ENCODE results near the gene PIK3R1.

PIK3R1 gene

DNA sequence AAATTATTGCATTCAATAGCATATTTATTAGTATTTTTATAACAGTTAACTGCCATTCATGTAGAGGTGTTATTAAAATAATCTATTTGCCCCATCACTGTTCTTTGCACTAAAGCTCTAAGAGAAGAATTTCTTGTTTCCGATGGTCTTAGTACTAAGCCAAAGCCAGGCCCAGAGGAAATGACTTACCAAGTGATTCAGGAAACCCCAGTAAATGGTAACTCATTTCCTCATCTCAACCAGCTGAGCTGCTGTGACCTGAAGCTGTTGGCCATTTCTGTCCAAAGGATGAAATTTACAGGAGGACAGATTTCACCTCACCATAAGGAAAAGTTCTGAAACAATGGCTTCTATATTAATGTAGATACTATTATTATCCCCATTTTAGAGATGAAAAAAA lies 117.0 kb downstream of the PIK3R1 start:
- no peak for DNase-seq

DNA sequence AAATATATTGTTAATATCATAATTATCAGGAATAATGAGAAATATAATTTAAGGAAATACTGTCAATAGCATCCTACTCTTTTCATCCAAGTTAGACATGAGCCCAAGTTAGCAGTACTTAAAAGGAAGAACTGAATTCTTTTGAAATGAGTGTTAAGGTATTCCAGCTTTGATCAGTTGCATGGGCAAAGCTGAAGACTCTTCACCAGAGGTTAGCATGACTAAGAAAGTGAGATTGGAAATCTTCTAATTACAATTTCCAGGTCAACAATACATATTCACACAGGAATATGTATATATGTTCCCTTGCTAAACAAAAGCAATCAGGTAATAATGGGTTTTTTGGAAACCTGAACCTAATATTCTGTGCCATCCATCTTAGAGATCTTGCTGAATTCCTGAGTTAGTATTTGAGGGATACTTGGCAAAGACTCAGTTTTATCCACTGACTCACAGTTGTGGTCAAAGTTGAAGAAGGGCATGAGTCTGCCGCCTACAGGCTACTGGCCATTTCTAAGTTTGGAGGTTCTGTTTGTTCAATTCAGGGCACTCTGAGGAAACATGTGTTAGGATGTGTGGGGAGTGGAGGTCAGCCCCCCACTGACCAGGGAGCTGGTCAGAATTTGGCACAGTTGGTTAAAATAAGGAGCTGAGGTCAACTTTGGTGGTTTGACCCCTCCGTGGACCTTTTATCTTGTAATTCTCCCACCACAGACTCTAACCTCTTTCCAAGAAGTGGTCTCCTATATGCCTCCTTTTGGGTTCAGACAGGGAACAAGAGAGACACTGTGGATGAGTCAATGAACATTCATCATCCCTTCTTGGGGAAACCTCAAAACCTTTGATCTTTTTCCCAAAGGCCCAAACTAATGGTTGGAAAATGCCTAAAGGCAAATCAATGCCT lies 118.3 kb downstream of the PIK3R1 start:
- DNase-seq, result no peak

GRCh38 chr5:68334553-68334886 lies 119.0 kb downstream of the PIK3R1 start:
- no peak for DNase-seq

- DNase-seq, result no peak
Measured at GRCh38 chr5:68335075-68335474, 119.5 kb downstream of the PIK3R1 start.

GRCh38 chr5:68336200-68336599 lies 120.6 kb downstream of the PIK3R1 start:
- no peak for DNase-seq

DNA sequence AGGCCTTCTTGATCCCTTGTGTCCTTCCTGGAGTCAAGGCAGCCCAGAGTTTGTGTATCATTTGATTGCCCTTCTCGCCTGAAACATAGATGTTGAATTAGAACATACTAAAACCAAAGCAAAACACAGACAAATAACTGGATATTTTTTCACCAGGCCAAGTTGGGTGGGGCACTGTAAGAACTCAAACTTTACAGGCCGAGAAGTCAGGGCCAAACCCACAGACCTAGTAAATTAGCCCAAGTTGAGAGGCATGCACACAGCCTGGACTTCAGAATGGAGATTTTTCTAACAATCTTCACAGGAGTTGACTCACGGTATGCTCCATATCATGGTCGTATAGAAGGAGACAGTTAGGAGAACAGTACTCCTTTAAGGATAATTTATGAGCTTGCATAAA lies 121.7 kb downstream of the PIK3R1 start:
- DNase-seq, result no peak

DNA sequence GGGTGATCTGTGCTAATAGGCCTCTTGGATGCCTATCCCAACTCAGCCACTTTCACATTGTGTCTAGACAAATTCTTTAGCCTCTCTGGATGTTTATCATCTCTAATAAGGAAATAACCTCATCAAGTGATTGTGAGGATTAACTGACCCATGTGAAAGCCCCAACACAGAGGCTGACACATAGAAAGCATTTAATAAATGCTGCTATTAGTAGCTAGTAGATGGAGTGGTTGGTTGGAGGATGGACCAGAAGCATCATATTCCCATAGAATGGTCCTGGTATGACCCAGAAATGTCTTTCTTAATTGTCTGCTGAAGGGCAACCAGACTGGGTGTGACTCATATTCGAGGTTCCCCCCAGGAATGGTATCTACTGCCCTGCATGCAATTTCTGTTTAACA lies 124.4 kb downstream of the PIK3R1 start:
- DNase-seq, result no peak

DNA sequence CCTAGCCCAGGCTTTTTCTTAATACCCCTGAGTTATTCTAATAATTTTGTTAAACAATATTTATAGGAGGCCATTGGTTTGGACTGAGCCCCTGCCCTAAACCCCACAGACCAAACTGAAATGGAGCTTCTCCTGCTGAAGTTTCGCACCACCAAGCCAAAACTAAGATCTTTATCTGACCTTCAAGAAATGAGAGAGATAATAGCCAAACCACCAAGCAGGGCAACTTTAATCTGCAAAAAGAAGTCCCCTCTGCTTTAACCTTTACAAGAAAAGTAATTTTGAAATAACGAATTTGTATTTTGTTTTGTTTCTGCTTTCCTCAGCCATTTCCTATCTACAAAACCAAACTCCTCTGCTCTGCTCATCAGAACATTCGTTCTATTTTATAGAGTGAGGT lies 125.5 kb downstream of the PIK3R1 start:
- no peak for DNase-seq

GRCh38 chr5:68342693-68343092 lies 127.1 kb downstream of the PIK3R1 start:
- no peak for DNase-seq

GRCh38 chr5:68343421-68343826 lies 127.9 kb downstream of the PIK3R1 start:
- no peak for DNase-seq

GRCh38 chr5:68344447-68345111 lies 129.0 kb downstream of the PIK3R1 start:
- DNase-seq, result no peak

GRCh38 chr5:68345171-68345570 lies 129.6 kb downstream of the PIK3R1 start:
- no peak for DNase-seq

GRCh38 chr5:68345582-68345981 lies 130.0 kb downstream of the PIK3R1 start:
- no peak for DNase-seq

- no peak for DNase-seq
Measured at GRCh38 chr5:68347536-68347935, 132.0 kb downstream of the PIK3R1 start.

GRCh38 chr5:68348447-68349222 lies 133.1 kb downstream of the PIK3R1 start:
- no peak for DNase-seq

GRCh38 chr5:68350176-68350575 lies 134.6 kb downstream of the PIK3R1 start:
- DNase-seq, result no peak
